Caco-2 (cell line): ENCODE results near the gene TRAPPC3. TPM values are rescaled to one million over a fixed set of nuclear protein-coding genes. Genes with fewer than 3 reads are reported as not detected.

ENCODE experiments used
- BruUV-seq: library from RNA; stranded (reverse); fragments of 400-500 nt; replicated peaks from 2 replicates; lab custom pipeline; 2021; lab: Mats Ljungman, UMichigan
- CTCF ChIA-PET: fragments of 300-600 bp; sonication (Branson Sonifier 250); formaldehyde crosslinking; loops from one replicate; lab custom pipeline; 2022; ENCODE audit warnings: antibody characterized with exemption; lab: Charles Lee
- POLR2A ChIA-PET: fragments of 300-600 bp; sonication (Branson Sonifier 250); formaldehyde crosslinking; loops from one replicate; lab custom pipeline; 2022; ENCODE audit warnings: antibody characterized with exemption; lab: Charles Lee
- DNase-seq, 2 experiments: peaks; one replicate each; pipeline versions ENCODE4 v3.0.0 to v3.0.0-alpha.2; 2020 to 2022
- H3K27me3 ChIP-seq: replicated peaks from 2 replicates; pipeline ENCODE4 v1.6.0; 2011; ENCODE audit warnings: low read length; ENCODE audit not compliant: control insufficient read depth, insufficient read depth
- H3K36me3 ChIP-seq: 2 replicates; pipeline ENCODE4 v1.5.1; 2011; ENCODE audit warnings: low read length; ENCODE audit not compliant: control insufficient read depth, insufficient read depth
- H3K4me1 ChIP-seq: fragments of 250-450 bp; sonication (Bioruptor Pico); 2 replicates; pipeline ENCODE4 v1.5.1; 2020; ENCODE audit warnings: mild to moderate bottlenecking
- H3K4me3 ChIP-seq: 2 replicates; pipeline ENCODE4 v1.5.1; 2011; ENCODE audit warnings: low read depth, mild to moderate bottlenecking, control low read depth, low read length
- H3K9me3 ChIP-seq: fragments of 250-450 bp; sonication (Bioruptor Pico); 2 replicates; pipeline ENCODE4 v1.5.1; 2020; ENCODE audit warnings: mild to moderate bottlenecking, moderate library complexity
- H3K27ac Mint-ChIP-seq: one replicate; pipeline ENCODE4 v1.8.0; 2022; ENCODE audit warnings: mixed read lengths; ENCODE audit not compliant: unreplicated experiment
- H3K27me3 Mint-ChIP-seq: one replicate; pipeline ENCODE4 v1.8.0; 2022; ENCODE audit warnings: mixed read lengths; ENCODE audit not compliant: insufficient read depth, unreplicated experiment
- H3K36me3 Mint-ChIP-seq: one replicate; pipeline ENCODE4 v1.8.0; 2022; ENCODE audit warnings: mild to moderate bottlenecking, mixed read lengths; ENCODE audit not compliant: insufficient read depth, unreplicated experiment
- H3K4me1 Mint-ChIP-seq: one replicate; pipeline ENCODE4 v1.8.0; 2022; ENCODE audit warnings: low read depth, mixed read lengths; ENCODE audit not compliant: unreplicated experiment
- H3K4me3 Mint-ChIP-seq: one replicate; pipeline ENCODE4 v1.8.0; 2022; ENCODE audit warnings: mild to moderate bottlenecking, moderate library complexity, mixed read lengths; ENCODE audit not compliant: unreplicated experiment
- H3K9me3 Mint-ChIP-seq: one replicate; pipeline ENCODE4 v1.8.0; 2022; ENCODE audit warnings: mixed read lengths; ENCODE audit not compliant: unreplicated experiment
- CTCF ChIP-seq, 2 experiments: fragments of 200-600 bp in 1 of 2; IDR thresholded peaks; 1 replicate in 1 of 2; 2 replicates in 1 of 2; pipeline versions ENCODE4 v1.5.1 to v1.8.0; 2011 to 2022; ENCODE audit warnings: antibody characterized with exemption in 1 of 2, control low read depth in 1 of 2, inconsistent platforms in 1 of 2, low read depth in 1 of 2, low read length in 1 of 2, mild to moderate bottlenecking in 1 of 2, moderate library complexity in 1 of 2; ENCODE audit not compliant: insufficient read depth in 1 of 2, severe bottlenecking in 1 of 2, unreplicated experiment in 1 of 2
- intact Hi-C: fragments of 100-400 bp; cut with micrococcal nuclease; formaldehyde crosslinking; loops from one replicate; pipeline ENCODE4 v1.10.0; 2022; ENCODE audit not compliant: unreplicated experiment
- total RNA-seq: library from RNA; stranded (reverse); gene quantifications from 2 replicates; pipeline ENCODE4 v1.2.3, GENCODE V29; 2022

Gene TRAPPC3
- total RNA-seq, 1 experiment from 2014 or later = 35.4 TPM

GRCh38 chr1:36172983-36173382 lies 23.7 kb upstream of the TRAPPC3 start:
- intact Hi-C loops = no loop called here
- H3K9me3 Mint-ChIP-seq = no peaks in the 10 kb centered on the region
- H3K27ac Mint-ChIP-seq = no peak overlapping the region
- peaks cover 22% of the 10 kb centered on the region for H3K36me3 Mint-ChIP-seq
- ChIA-PET POLR2A (no interaction called here), CTCF (no interaction called here)
- no peak for DNase-seq
- H3K4me3 ChIP-seq = no peak overlapping the region
- no TSS peak for BruUV-seq
- no peak overlapping the region for H3K4me3 Mint-ChIP-seq
- no peaks in the 10 kb centered on the region for H3K36me3 ChIP-seq
- H3K4me1 Mint-ChIP-seq = peaks cover 5% of the 10 kb centered on the region
- no peaks in the 10 kb centered on the region for H3K4me1 ChIP-seq
- H3K9me3 ChIP-seq = no peaks in the 10 kb centered on the region
- H3K27me3 ChIP-seq = no peaks in the 10 kb centered on the region
- no peaks in the 10 kb centered on the region for H3K27me3 Mint-ChIP-seq
- no peak for TF ChIP-seq CTCF (IDR thresholded peaks at IDR 0.05; ENCODE audit: insufficient read depth in 1 of 2, low read depth in 1 of 2, low read length in 1 of 2, severe bottlenecking in 1 of 2, unreplicated experiment in 1 of 2)

- peaks cover 5% of the 10 kb centered on the region for H3K4me1 Mint-ChIP-seq
- peaks cover 17% of the 10 kb centered on the region for H3K36me3 Mint-ChIP-seq
- Histone ChIP-seq H3K27me3 (no peaks in the 10 kb centered on the region), H3K4me3 (no peak overlapping the region), H3K9me3 (no peaks in the 10 kb centered on the region), H3K4me1 (no peaks in the 10 kb centered on the region), H3K36me3 (no peaks in the 10 kb centered on the region)
- no peaks in the 10 kb centered on the region for H3K27me3 Mint-ChIP-seq
- DNase-seq = no peak
- no peak overlapping the region for H3K4me3 Mint-ChIP-seq
- no peaks in the 10 kb centered on the region for H3K9me3 Mint-ChIP-seq
- POLR2A ChIA-PET = no interaction called here
- no peak overlapping the region for H3K27ac Mint-ChIP-seq
- no TSS peak for BruUV-seq
- intact Hi-C loops = no loop called here
- no peak for TF ChIP-seq CTCF (IDR thresholded peaks at IDR 0.05; ENCODE audit: insufficient read depth in 1 of 2, low read depth in 1 of 2, low read length in 1 of 2, severe bottlenecking in 1 of 2, unreplicated experiment in 1 of 2)
- CTCF ChIA-PET = no interaction called here
Observed at GRCh38 chr1:36172017-36172747, 22.9 kb upstream of the TRAPPC3 start.

- intact Hi-C loops = no loop called here
- H3K4me1 Mint-ChIP-seq = peaks cover 5% of the 10 kb centered on the region
- no peak for DNase-seq
- ChIA-PET CTCF (no interaction called here), POLR2A (no interaction called here)
- no peaks in the 10 kb centered on the region for H3K9me3 Mint-ChIP-seq
- H3K9me3 ChIP-seq = no peaks in the 10 kb centered on the region
- BruUV-seq = no TSS peak
- H3K4me3 Mint-ChIP-seq = no peak overlapping the region
- no peaks in the 10 kb centered on the region for H3K36me3 ChIP-seq
- no peaks in the 10 kb centered on the region for H3K27me3 Mint-ChIP-seq
- H3K27me3 ChIP-seq = no peaks in the 10 kb centered on the region
- no peaks in the 10 kb centered on the region for H3K4me1 ChIP-seq
- no peak overlapping the region for H3K4me3 ChIP-seq
- H3K27ac Mint-ChIP-seq = no peak overlapping the region
- H3K36me3 Mint-ChIP-seq = peaks cover 17% of the 10 kb centered on the region
- no peak for TF ChIP-seq CTCF (IDR thresholded peaks at IDR 0.05; ENCODE audit: insufficient read depth in 1 of 2, low read depth in 1 of 2, low read length in 1 of 2, severe bottlenecking in 1 of 2, unreplicated experiment in 1 of 2)
Observed at GRCh38 chr1:36170643-36171412, 21.5 kb upstream of the TRAPPC3 start.
